Astrocyte (in vitro differentiated cells and primary cell): ENCODE data around the gene HLF. TPM values are rescaled to one million over a fixed set of nuclear protein-coding genes. Genes with fewer than 3 reads are reported as not detected.

Experiments used
- DNase-seq: peaks from one replicate; pipeline ENCODE4 v3.0.0-alpha.2; 2010; ENCODE audit warnings: low read depth
- FAIRE-seq: peaks from 2 replicates; lab custom pipeline; 2011; peaks lifted over from hg19 to GRCh38; lab: Jason Lieb, UNC
- H2AFZ ChIP-seq: 2 replicates; pipeline ENCODE4 v1.6.0; 2012; ENCODE audit warnings: low read depth, low read length, inconsistent platforms
- H3K27ac ChIP-seq: 2 replicates; pipeline ENCODE4 v1.5.1; 2011; ENCODE audit warnings: low read depth, low read length, inconsistent platforms
- H3K27me3 ChIP-seq: 2 replicates; pipeline ENCODE4 v1.6.0; 2011; ENCODE audit warnings: low read length, inconsistent platforms; ENCODE audit not compliant: insufficient read depth
- H3K36me3 ChIP-seq: 2 replicates; pipeline ENCODE4 v1.5.1; 2011; ENCODE audit warnings: low read length, inconsistent platforms; ENCODE audit not compliant: insufficient read depth
- H3K4me1 ChIP-seq: 2 replicates; pipeline ENCODE4 v1.5.1; 2011; ENCODE audit warnings: low read length, inconsistent platforms; ENCODE audit not compliant: insufficient read depth
- H3K4me2 ChIP-seq: 2 replicates; pipeline ENCODE4 v1.6.0; 2012; ENCODE audit warnings: low read length, inconsistent platforms
- H3K4me3 ChIP-seq: 2 replicates; pipeline ENCODE4 v1.5.1; 2011; ENCODE audit warnings: low read depth, mild to moderate bottlenecking, low read length, inconsistent platforms; ENCODE audit not compliant: insufficient read depth
- H3K79me2 ChIP-seq: 2 replicates; pipeline ENCODE4 v1.6.0; 2012; ENCODE audit warnings: mild to moderate bottlenecking, low read length, inconsistent platforms; ENCODE audit not compliant: insufficient read depth
- H3K9ac ChIP-seq: 2 replicates; pipeline ENCODE4 v1.6.0; 2012; ENCODE audit warnings: mild to moderate bottlenecking, low read length, inconsistent platforms
- H3K9me3 ChIP-seq: 2 replicates; pipeline ENCODE4 v1.5.1; 2012; ENCODE audit warnings: low read depth, mild to moderate bottlenecking, low read length, inconsistent platforms; ENCODE audit not compliant: insufficient read depth
- H4K20me1 ChIP-seq: 2 replicates; pipeline ENCODE4 v1.6.0; 2012; ENCODE audit warnings: low read length, inconsistent platforms; ENCODE audit not compliant: insufficient read depth
- H3K27ac Mint-ChIP-seq: one replicate; pipeline ENCODE4 v1.8.0; 2021; ENCODE audit warnings: mild to moderate bottlenecking, mixed read lengths; ENCODE audit not compliant: unreplicated experiment
- H3K27me3 Mint-ChIP-seq: one replicate; pipeline ENCODE4 v1.8.0; 2021; ENCODE audit warnings: low read depth, mixed read lengths; ENCODE audit not compliant: unreplicated experiment
- H3K36me3 Mint-ChIP-seq: one replicate; pipeline ENCODE4 v1.8.0; 2021; ENCODE audit warnings: low read depth, mixed read lengths; ENCODE audit not compliant: unreplicated experiment
- H3K4me1 Mint-ChIP-seq: one replicate; pipeline ENCODE4 v1.8.0; 2021; ENCODE audit warnings: low read depth, mixed read lengths; ENCODE audit not compliant: unreplicated experiment
- H3K4me3 Mint-ChIP-seq: one replicate; pipeline ENCODE4 v1.8.0; 2021; ENCODE audit warnings: mild to moderate bottlenecking, moderate library complexity, mixed read lengths; ENCODE audit not compliant: unreplicated experiment
- H3K9me3 Mint-ChIP-seq: one replicate; pipeline ENCODE4 v1.8.0; 2021; ENCODE audit warnings: mild to moderate bottlenecking, mixed read lengths; ENCODE audit not compliant: unreplicated experiment
- CTCF ChIP-seq: IDR thresholded peaks from 2 replicates; pipeline ENCODE4 v1.5.1; 2011; ENCODE audit warnings: low read depth, mild to moderate bottlenecking, inconsistent platforms, low read length, moderate library complexity; ENCODE audit not compliant: insufficient read depth
- EZH2 ChIP-seq: IDR thresholded peaks from 2 replicates; pipeline ENCODE4 v1.6.1; 2012; ENCODE audit warnings: mild to moderate bottlenecking, low read length, inconsistent platforms; ENCODE audit not compliant: insufficient read depth
- total RNA-seq: library from RNA; stranded (reverse); gene quantifications from 2 replicates; pipeline ENCODE4 v1.2.1, GENCODE V29; 2021

HLF gene
- total RNA-seq, 1 donor from 2014 or later: not detected

GRCh38 chr17:55289106-55289446, 24.3 kb downstream of the HLF start:
- Histone ChIP-seq H3K4me2 (no peak overlapping the region), H3K79me2 (no peaks in the 10 kb centered on the region), H3K9me3 (no peaks in the 10 kb centered on the region), H3K9ac (no peak overlapping the region), H3K27ac (no peak overlapping the region), H4K20me1 (no peaks in the 10 kb centered on the region), H3K4me1 (no peaks in the 10 kb centered on the region), H3K27me3 (no peaks in the 10 kb centered on the region), H3K36me3 (no peaks in the 10 kb centered on the region), H3K4me3 (no peak overlapping the region), H2AFZ (no peak overlapping the region)
- DNase-seq (no peak), FAIRE-seq (no peak)
- H3K27me3 Mint-ChIP-seq: peaks cover 1% of the 10 kb centered on the region
- H3K27ac Mint-ChIP-seq: no peak overlapping the region
- no peaks in the 10 kb centered on the region for H3K36me3 Mint-ChIP-seq
- TF ChIP-seq EZH2 (no peak), CTCF (no peak)
- H3K4me1 Mint-ChIP-seq: peaks cover 2% of the 10 kb centered on the region
- no peak overlapping the region for H3K4me3 Mint-ChIP-seq
- H3K9me3 Mint-ChIP-seq: peaks cover 3% of the 10 kb centered on the region

GRCh38 chr17:55289978-55290377, 25.2 kb downstream of the HLF start:
- Histone ChIP-seq H3K9ac (no peak overlapping the region), H3K27me3 (no peaks in the 10 kb centered on the region), H3K4me3 (no peak overlapping the region), H3K9me3 (no peaks in the 10 kb centered on the region), H3K79me2 (no peaks in the 10 kb centered on the region), H3K4me2 (no peak overlapping the region), H4K20me1 (no peaks in the 10 kb centered on the region), H3K4me1 (no peaks in the 10 kb centered on the region), H3K36me3 (no peaks in the 10 kb centered on the region), H3K27ac (no peak overlapping the region), H2AFZ (no peak overlapping the region)
- H3K27ac Mint-ChIP-seq: no peak overlapping the region
- DNase-seq (no peak), FAIRE-seq (no peak)
- H3K36me3 Mint-ChIP-seq: no peaks in the 10 kb centered on the region
- H3K4me1 Mint-ChIP-seq: peaks cover 2% of the 10 kb centered on the region
- H3K4me3 Mint-ChIP-seq: no peak overlapping the region
- TF ChIP-seq EZH2 (no peak), CTCF (no peak)
- peaks cover 1% of the 10 kb centered on the region for H3K27me3 Mint-ChIP-seq
- peaks cover 3% of the 10 kb centered on the region for H3K9me3 Mint-ChIP-seq

- Histone ChIP-seq H4K20me1 (no peaks in the 10 kb centered on the region), H3K27ac (no peak overlapping the region), H3K27me3 (no peaks in the 10 kb centered on the region), H3K4me3 (no peak overlapping the region), H3K9me3 (no peaks in the 10 kb centered on the region), H2AFZ (no peak overlapping the region), H3K79me2 (no peaks in the 10 kb centered on the region), H3K36me3 (no peaks in the 10 kb centered on the region), H3K9ac (no peak overlapping the region), H3K4me2 (no peak overlapping the region), H3K4me1 (no peaks in the 10 kb centered on the region)
- no peak overlapping the region for H3K27ac Mint-ChIP-seq
- no peak overlapping the region for H3K4me3 Mint-ChIP-seq
- DNase-seq: no peak
- H3K27me3 Mint-ChIP-seq: peaks cover 1% of the 10 kb centered on the region
- no peak for FAIRE-seq
- H3K9me3 Mint-ChIP-seq: peaks cover 3% of the 10 kb centered on the region
- TF ChIP-seq EZH2: no peak
- TF ChIP-seq CTCF: no peak
- peaks cover 2% of the 10 kb centered on the region for H3K4me1 Mint-ChIP-seq
- no peaks in the 10 kb centered on the region for H3K36me3 Mint-ChIP-seq
Observed at GRCh38 chr17:55290492-55291113, 25.8 kb downstream of the HLF start.
